HG03175 (cell line): ENCODE measurements around the gene LMCD1.

ENCODE experiments used
- ATAC-seq: cut with Tn5 transposase; IDR thresholded peaks from one replicate; pipeline ENCODE4 v1.9.1; 2021; ENCODE audit warnings: mild to moderate bottlenecking, moderate library complexity; ENCODE audit not compliant: unreplicated experiment

LMCD1 gene

GRCh38 chr3:8482960-8483665 is 18.5 kb upstream of the LMCD1 start:
- no peak for ATAC-seq

- no peak for ATAC-seq
Observed at GRCh38 chr3:8484409-8485140, 17.0 kb upstream of the LMCD1 start.

- no peak for ATAC-seq
Observed at GRCh38 chr3:8485141-8485870, 16.3 kb upstream of the LMCD1 start.

GRCh38 chr3:8485943-8486342 is 15.7 kb upstream of the LMCD1 start:
- ATAC-seq, result no peak

- no peak for ATAC-seq
Observed at GRCh38 chr3:8486434-8486833, 15.2 kb upstream of the LMCD1 start.

GRCh38 chr3:8486936-8487335 is 14.7 kb upstream of the LMCD1 start:
- ATAC-seq, result no peak

- ATAC-seq, result no peak
Observed at GRCh38 chr3:8488411-8488810, 13.2 kb upstream of the LMCD1 start.

- ATAC-seq, result no peak
Observed at GRCh38 chr3:8488877-8489276, 12.7 kb upstream of the LMCD1 start.

- no peak for ATAC-seq
Observed at GRCh38 chr3:8489278-8489792, 12.3 kb upstream of the LMCD1 start.

- ATAC-seq, result no peak
Observed at GRCh38 chr3:8490079-8490552, 11.5 kb upstream of the LMCD1 start.

GRCh38 chr3:8491271-8492144 is 10.1 kb upstream of the LMCD1 start:
- no peak for ATAC-seq

- ATAC-seq, result no peak
Observed at GRCh38 chr3:8492744-8493511, 8.7 kb upstream of the LMCD1 start.

GRCh38 chr3:8493744-8494143 is 7.9 kb upstream of the LMCD1 start:
- no peak for ATAC-seq

- no peak for ATAC-seq
Observed at GRCh38 chr3:8494327-8494726, 7.3 kb upstream of the LMCD1 start.

GRCh38 chr3:8497582-8497981 is 4.0 kb upstream of the LMCD1 start:
- no peak for ATAC-seq

- ATAC-seq, result no peak
Observed at GRCh38 chr3:8499181-8499611, 2.4 kb upstream of the LMCD1 start.

GRCh38 chr3:8500319-8500988 is 1.2 kb upstream of the LMCD1 start:
- ATAC-seq, result no peak

- no peak for ATAC-seq
Observed at GRCh38 chr3:8500989-8501370, 643 bp upstream of the LMCD1 start.

GRCh38 chr3:8503461-8503860 is 1.8 kb downstream of the LMCD1 start:
- ATAC-seq, result no peak
